Prostate gland (tissue), 2 donors: Measurements from ENCODE around the gene BMAL1.

Experiments
- CTCF ChIP-seq, 4 experiments: fragments of 200-600 bp in 2 of 4; fragments of 450-650 bp in 2 of 4; sonication (generic) in 2 of 4; IDR thresholded peaks; 1 replicate in 3 of 4; 2 replicates in 1 of 4; pipeline ENCODE4 v1.5.1; 2016 to 2019; ENCODE audit warnings: antibody characterized with exemption in 4 of 4, mild to moderate bottlenecking in 2 of 4, moderate library complexity in 2 of 4
- POLR2A ChIP-seq: fragments of 450-650 bp; IDR thresholded peaks from one replicate; pipeline ENCODE4 v1.6.1; 2016; ENCODE audit warnings: antibody characterized with exemption, mild to moderate bottlenecking
- POLR2AphosphoS5 ChIP-seq: sonication (generic); formaldehyde crosslinking; IDR thresholded peaks from one replicate; pipeline ENCODE4 v1.6.1; 2017; ENCODE audit warnings: antibody characterized with exemption

DNA sequence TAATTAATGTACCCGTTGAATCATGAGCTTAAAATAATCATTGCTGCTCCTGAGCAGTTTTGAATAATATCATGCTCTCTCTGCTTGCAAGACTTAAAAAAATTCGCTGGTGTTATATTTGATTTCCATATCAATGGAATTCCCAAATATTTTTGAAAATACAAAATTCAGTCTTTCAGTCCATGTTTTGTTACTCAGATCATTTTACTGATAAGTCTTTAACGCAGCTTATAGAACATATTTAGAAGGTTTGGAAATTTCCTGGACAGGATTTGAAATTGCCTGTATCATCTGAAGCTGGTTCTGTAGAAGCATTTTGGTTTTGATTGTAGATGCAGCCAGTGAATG lies 1.9 kb downstream of the BMAL1 start:
- TF ChIP-seq POLR2AphosphoS5, result no peak
- no peak for TF ChIP-seq POLR2A
- no peak for TF ChIP-seq CTCF (IDR thresholded peaks at IDR 0.05)
